AG04450 (cell line): ENCODE results near the gene TAS1R3. TPM values are rescaled to one million over a fixed set of nuclear protein-coding genes. Genes with fewer than 3 reads are reported as not detected.

Experiments
- CTCF ChIA-PET: fragments of 300-600, 350-600 bp; formaldehyde crosslinking; extraction: SDS; loops from one replicate; lab custom pipeline; 2022; ENCODE audit warnings: antibody characterized with exemption, inconsistent platforms; lab: Charles Lee
- POLR2A ChIA-PET: fragments of 350-600 bp; formaldehyde crosslinking; extraction: SDS; loops from one replicate; lab custom pipeline; 2021; ENCODE audit warnings: antibody characterized with exemption, inconsistent platforms; lab: Yijun Ruan, JAX
- DNase-seq: peaks from one replicate; pipeline ENCODE4 v3.0.0-alpha.2; 2011; ENCODE audit warnings: low read depth, low spot score
- H3K27ac ChIP-seq: one replicate; pipeline ENCODE4 v1.5.1; 2012; ENCODE audit warnings: low read depth, low read length, control low read depth
- H3K27me3 ChIP-seq: one replicate; pipeline ENCODE4 v1.6.0; 2012; ENCODE audit warnings: low read length; ENCODE audit not compliant: control insufficient read depth, insufficient read depth
- H3K4me3 ChIP-seq: 2 replicates; pipeline ENCODE4 v1.5.1; 2011; ENCODE audit warnings: mild to moderate bottlenecking, low read depth, low read length, control low read depth
- H3K9me3 ChIP-seq: 2 replicates; pipeline ENCODE4 v1.5.1; 2012; ENCODE audit warnings: low read length; ENCODE audit not compliant: control insufficient read depth, insufficient read depth
- CTCF ChIP-seq: IDR thresholded peaks from 2 replicates; pipeline ENCODE4 v1.5.1; 2011; ENCODE audit warnings: low read depth, low read length, control low read depth, inconsistent platforms
- polyA plus RNA-seq: library from polyadenylated mRNA; depleted of rRNA; stranded (reverse); fragments of >200 nt; gene quantifications from 2 replicates; pipeline ENCODE4 v1.2.3, GENCODE V29; 2011

The TAS1R3 gene
- polyA plus RNA-seq, 1 experiment = 0.10 TPM

- peak overlapping the region; percentile 72 for H3K4me3 ChIP-seq
- no peaks in the 10 kb centered on the region; the same call in 1 of the 2 replicates for H3K9me3 ChIP-seq
- peak; percentile 65 for DNase-seq
- CTCF ChIA-PET = interaction anchor here (0.9 kb wide), 1 partner anchor 182 kb away, joined by 3 read pairs; no protein-coding TSS in a partner anchor
- H3K27me3 ChIP-seq = no peaks in the 10 kb centered on the region
- POLR2A ChIA-PET = interaction anchor here (0.5 to 1.3 kb wide), 7 partner anchors 10 to 71 kb away, joined by 3 to 5 read pairs (median 4); partner anchors contain the start of genes AURKAIP1 and UBE2J2
- peak overlapping the region; percentile 89 for H3K27ac ChIP-seq
- no peak for TF ChIP-seq CTCF
Measured at GRCh38 chr1:1304331-1305299, 26.5 kb upstream of the TAS1R3 start.

- CTCF ChIA-PET = interaction anchor here (0.9 kb wide), 1 partner anchor 183 kb away, joined by 3 read pairs; no protein-coding TSS in a partner anchor
- no peaks in the 10 kb centered on the region for H3K27me3 ChIP-seq
- no peak for TF ChIP-seq CTCF
- H3K27ac ChIP-seq = peak overlapping the region; percentile 89
- peak overlapping the region; percentile 72 for H3K4me3 ChIP-seq
- DNase-seq = peak; percentile 29
- POLR2A ChIA-PET = interaction anchor here (0.5 to 1.3 kb wide), 7 partner anchors 11 to 70 kb away, joined by 3 to 5 read pairs (median 4); partner anchors contain the start of genes AURKAIP1 and UBE2J2
- no peaks in the 10 kb centered on the region; the same call in 1 of the 2 replicates for H3K9me3 ChIP-seq
Measured at GRCh38 chr1:1305300-1306069, 25.6 kb upstream of the TAS1R3 start.

- Histone ChIP-seq H3K27me3 (no peaks in the 10 kb centered on the region), H3K27ac (peak overlapping the region; percentile 89), H3K4me3 (peak overlapping the region; percentile 72), H3K9me3 (no peaks in the 10 kb centered on the region; the same call in 1 of the 2 replicates)
- no peak for DNase-seq
- TF ChIP-seq CTCF = peak; percentile 32
- ChIA-PET POLR2A (interaction anchor here (1.0 to 1.3 kb wide), 2 partner anchors 15 to 69 kb away, joined by 4 to 5 read pairs; partner anchors contain the start of gene AURKAIP1), CTCF (no interaction called here)
Measured at GRCh38 chr1:1306070-1306660, 24.9 kb upstream of the TAS1R3 start.

GRCh38 chr1:1306661-1307260, 24.3 kb upstream of the TAS1R3 start:
- no peak for TF ChIP-seq CTCF
- Histone ChIP-seq H3K27ac (peak overlapping the region; percentile 21), H3K4me3 (peak overlapping the region; percentile 72), H3K9me3 (no peaks in the 10 kb centered on the region; the same call in 1 of the 2 replicates), H3K27me3 (no peaks in the 10 kb centered on the region)
- ChIA-PET CTCF (no interaction called here), POLR2A (no interaction called here)
- DNase-seq = no peak
